GM23248 (cell line): ENCODE results near the gene ARL3. TPM values are rescaled to one million over a fixed set of nuclear protein-coding genes. Genes with fewer than 3 reads are reported as not detected.

ENCODE experiments used
- DNase-seq: peaks from one replicate; pipeline ENCODE4 v3.0.0-alpha.2; 2015
- H2AFZ ChIP-seq: fragments of 200-600 bp; sonication (generic); 2 replicates; pipeline ENCODE4 v1.6.1; 2016; ENCODE audit warnings: antibody characterized with exemption
- H3F3A ChIP-seq: fragments of 200-600 bp; sonication (generic); 2 replicates; pipeline ENCODE4 v1.6.1; 2016; ENCODE audit warnings: mild to moderate bottlenecking, antibody characterized with exemption, mixed run types; ENCODE audit not compliant: insufficient read depth
- H3K27ac ChIP-seq: fragments of 200-600 bp; sonication (generic); 2 replicates; pipeline ENCODE4 v1.5.1; 2016; ENCODE audit warnings: mild to moderate bottlenecking
- H3K27me3 ChIP-seq: fragments of 200-600 bp; sonication (generic); replicated peaks from 2 replicates; pipeline ENCODE4 v1.6.1; 2016; ENCODE audit warnings: mild to moderate bottlenecking; ENCODE audit not compliant: insufficient read depth
- H3K36me3 ChIP-seq: fragments of 200-600 bp; sonication (generic); 2 replicates; pipeline ENCODE4 v1.6.1; 2016; ENCODE audit warnings: low read depth, mild to moderate bottlenecking
- H3K4me1 ChIP-seq: fragments of 200-600 bp; sonication (generic); 2 replicates; pipeline ENCODE4 v1.6.1; 2016; ENCODE audit warnings: mild to moderate bottlenecking; ENCODE audit not compliant: insufficient read depth
- H3K4me2 ChIP-seq: fragments of 200-600 bp; sonication (generic); one replicate; pipeline ENCODE4 v1.6.1; 2016; ENCODE audit warnings: mild to moderate bottlenecking; ENCODE audit not compliant: unreplicated experiment
- H3K4me3 ChIP-seq: fragments of 200-600 bp; sonication (generic); 2 replicates; pipeline ENCODE4 v1.5.1; 2016; ENCODE audit warnings: mild to moderate bottlenecking
- H3K79me2 ChIP-seq: fragments of 200-600 bp; sonication (generic); 2 replicates; pipeline ENCODE4 v1.6.1; 2016; ENCODE audit warnings: mild to moderate bottlenecking; ENCODE audit not compliant: insufficient read depth
- H3K9ac ChIP-seq: fragments of 200-600 bp; sonication (generic); 2 replicates; pipeline ENCODE4 v1.6.1; 2016; ENCODE audit warnings: mild to moderate bottlenecking
- H3K9me2 ChIP-seq: fragments of 200-600 bp; sonication (generic); 2 replicates; pipeline ENCODE4 v1.6.1; 2016; ENCODE audit warnings: mixed run types, mild to moderate bottlenecking, moderate library complexity; ENCODE audit not compliant: insufficient read depth
- H3K9me3 ChIP-seq: fragments of 200-600 bp; sonication (generic); one replicate; pipeline ENCODE4 v1.6.1; 2017; ENCODE audit warnings: low read depth
- H4K20me1 ChIP-seq: fragments of 200-600 bp; sonication (generic); 2 replicates; pipeline ENCODE4 v1.6.0; 2016; ENCODE audit not compliant: insufficient read depth
- EZH2 ChIP-seq: fragments of 200-600 bp; sonication (generic); IDR thresholded peaks from 2 replicates; pipeline ENCODE4 v1.6.1; 2018; ENCODE audit warnings: antibody characterized with exemption, mild to moderate bottlenecking; ENCODE audit not compliant: insufficient read depth, poor library complexity, severe bottlenecking
- EZH2phosphoT487 ChIP-seq: fragments of 200-600 bp; sonication (generic); IDR thresholded peaks from 2 replicates; pipeline ENCODE4 v1.6.1; 2018; ENCODE audit warnings: antibody characterized with exemption, moderate library complexity, mild to moderate bottlenecking, low read depth; ENCODE audit not compliant: insufficient read depth
- WGBS, 2 experiments: methylation state at CpG; one replicate each; pipeline ENCODE4 v1.1.6; 2015 to 2017; ENCODE audit warnings: low lambda C conversion rate in 2 of 2, low coverage in 1 of 2; ENCODE audit errors: missing lambda C conversion rate in 2 of 2; 5-methylcytosine and 5-hydroxymethylcytosine counted together
- in situ Hi-C: fragments of 300-500 bp; cut with MboI; formaldehyde crosslinking; loops from 2 replicates; pipeline ENCODE4 v1.15.0; 2020
- polyA plus RNA-seq: library from polyadenylated mRNA; unstranded; fragments of >200 nt; fragmentation: Nextera tagmentation; extraction: Ambion mirVana; gene quantifications from 2 replicates; pipeline ENCODE4 v1.2.1, GENCODE V29; 2016
- total RNA-seq: library from RNA; depleted of rRNA; stranded (reverse); fragments of >200 nt; shearing (Covaris generic); gene quantifications from 2 replicates; pipeline ENCODE4 v1.2.3, GENCODE V29; 2014

The ARL3 gene
- total and polyA plus RNA-seq, 2 experiments from 2014 or later: 3.8 to 24.1 TPM

DNA sequence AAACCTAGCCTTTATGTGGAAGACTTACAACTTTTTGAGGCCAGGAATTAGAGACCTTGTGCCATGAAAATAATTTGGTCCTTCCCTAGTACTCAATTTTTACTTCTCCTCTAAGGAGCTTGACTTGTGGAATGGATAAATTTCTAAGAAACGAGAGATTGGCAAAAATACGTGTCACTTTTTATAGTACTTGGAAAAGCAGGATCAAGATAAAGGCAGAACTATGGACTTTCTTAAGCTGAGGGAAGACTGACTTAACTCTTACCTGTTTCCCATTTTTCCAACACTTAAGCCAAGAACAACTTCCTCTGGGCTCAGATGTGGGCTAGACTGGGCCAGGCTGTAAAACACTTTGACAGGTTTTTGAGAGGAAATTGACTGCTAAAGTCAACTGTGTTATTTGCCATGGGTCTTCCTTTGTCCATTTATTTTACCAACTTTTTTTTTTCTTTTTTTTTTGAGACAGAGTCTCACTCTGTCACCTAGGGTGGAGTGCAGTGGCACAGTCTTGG lies 27.6 kb upstream of the ARL3 start:
- Histone ChIP-seq H3K9me3 (no peaks in the 10 kb centered on the region), H3K4me1 (peaks cover 18% of the 10 kb centered on the region; the same call in 1 of the 2 replicates), H3K4me3 (no peak overlapping the region), H2AFZ (no peak overlapping the region), H3K27me3 (no peaks in the 10 kb centered on the region), H3K27ac (no peak overlapping the region), H3F3A (no peaks in the 10 kb centered on the region), H3K9me2 (no peaks in the 10 kb centered on the region), H3K79me2 (peaks cover 31% of the 10 kb centered on the region), H3K36me3 (no peaks in the 10 kb centered on the region), H4K20me1 (no peaks in the 10 kb centered on the region), H3K9ac (no peak overlapping the region), H3K4me2 (no peak overlapping the region)
- in situ Hi-C loops: loop anchor here (25.0 kb wide), 1 partner anchor 321 kb away; no protein-coding TSS in a partner anchor
- no peak for TF ChIP-seq EZH2
- TF ChIP-seq EZH2phosphoT487: no peak
- 98 to 100% methylated on average over 2 of the region's 2 CpGs for WGBS, 2 experiments
- no peak for DNase-seq

DNA sequence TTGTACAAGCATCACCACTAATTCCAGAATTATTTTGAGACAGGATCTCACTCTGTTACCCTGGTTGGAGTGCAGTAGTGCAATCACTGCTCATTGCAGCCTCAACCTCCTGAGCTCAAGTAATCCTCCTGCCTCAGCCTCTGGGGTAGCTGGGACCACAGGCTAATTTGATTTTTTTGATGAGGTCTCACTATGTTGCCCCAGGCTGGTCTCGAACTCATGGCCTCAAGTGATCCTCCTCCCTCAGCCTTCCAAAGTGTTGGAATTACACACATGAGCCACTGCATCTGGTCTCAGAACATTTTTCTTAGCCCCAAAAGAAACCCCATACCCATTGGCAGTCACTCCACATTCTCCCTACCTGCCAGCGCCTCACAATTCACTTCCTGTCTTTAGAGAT lies 26.0 kb upstream of the ARL3 start:
- no peak overlapping the region for H3K9ac ChIP-seq
- H3K4me2 ChIP-seq: no peak overlapping the region
- no peaks in the 10 kb centered on the region for H3K9me2 ChIP-seq
- no peaks in the 10 kb centered on the region for H4K20me1 ChIP-seq
- no peak for DNase-seq
- H3K4me3 ChIP-seq: no peak overlapping the region
- H2AFZ ChIP-seq: no peak overlapping the region
- no peaks in the 10 kb centered on the region for H3K27me3 ChIP-seq
- peaks cover 8% of the 10 kb centered on the region; the same call in 1 of the 2 replicates for H3K4me1 ChIP-seq
- peaks cover 15% of the 10 kb centered on the region for H3K79me2 ChIP-seq
- H3K27ac ChIP-seq: no peak overlapping the region
- WGBS, 2 experiments: 78 to 92% methylated on average over 2 of the region's 2 CpGs
- TF ChIP-seq EZH2phosphoT487: no peak
- TF ChIP-seq EZH2: no peak
- no peaks in the 10 kb centered on the region for H3F3A ChIP-seq
- in situ Hi-C loops: loop anchor here (25.0 kb wide), 1 partner anchor 322 kb away; no protein-coding TSS in a partner anchor
- H3K9me3 ChIP-seq: no peaks in the 10 kb centered on the region
- H3K36me3 ChIP-seq: no peaks in the 10 kb centered on the region

DNA sequence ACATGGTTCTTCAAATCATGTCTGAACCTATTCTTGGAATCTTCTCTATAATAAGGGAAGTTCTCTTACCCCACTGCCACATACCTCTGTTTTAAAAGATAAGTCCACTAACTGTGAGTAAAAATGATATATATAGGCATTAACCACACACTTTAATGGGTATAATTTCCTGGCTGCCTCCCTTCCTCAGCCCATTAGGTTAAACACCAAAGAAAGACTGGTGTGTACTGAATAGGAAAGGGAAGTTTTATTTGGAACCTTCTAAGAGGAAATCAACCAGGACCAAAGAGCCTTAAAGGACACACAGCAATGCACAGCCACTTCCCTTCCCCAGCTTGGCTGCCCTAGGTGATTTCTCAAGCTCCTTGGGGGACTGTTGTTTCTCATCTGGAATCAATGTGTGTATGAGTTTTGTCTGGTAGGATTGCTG lies 24.5 kb upstream of the ARL3 start:
- TF ChIP-seq EZH2phosphoT487 (no peak), EZH2 (no peak)
- no peaks in the 10 kb centered on the region for H3F3A ChIP-seq
- no peaks in the 10 kb centered on the region for H3K36me3 ChIP-seq
- 0 out of 2 replicates have a peak, but pooled peaks cover 3% of the 10 kb centered on the region for H3K4me1 ChIP-seq
- no peaks in the 10 kb centered on the region for H3K9me2 ChIP-seq
- no peak for DNase-seq
- H3K4me3 ChIP-seq: no peak overlapping the region
- in situ Hi-C loops: loop anchor here (25.0 kb wide), 1 partner anchor 324 kb away; no protein-coding TSS in a partner anchor
- H3K27me3 ChIP-seq: no peaks in the 10 kb centered on the region
- H3K9ac ChIP-seq: no peak overlapping the region
- H3K79me2 ChIP-seq: no peaks in the 10 kb centered on the region; the same call in 1 of the 2 replicates
- no peaks in the 10 kb centered on the region for H4K20me1 ChIP-seq
- no peak overlapping the region for H3K27ac ChIP-seq
- H3K4me2 ChIP-seq: no peak overlapping the region
- H3K9me3 ChIP-seq: no peaks in the 10 kb centered on the region
- no peak overlapping the region for H2AFZ ChIP-seq

DNA sequence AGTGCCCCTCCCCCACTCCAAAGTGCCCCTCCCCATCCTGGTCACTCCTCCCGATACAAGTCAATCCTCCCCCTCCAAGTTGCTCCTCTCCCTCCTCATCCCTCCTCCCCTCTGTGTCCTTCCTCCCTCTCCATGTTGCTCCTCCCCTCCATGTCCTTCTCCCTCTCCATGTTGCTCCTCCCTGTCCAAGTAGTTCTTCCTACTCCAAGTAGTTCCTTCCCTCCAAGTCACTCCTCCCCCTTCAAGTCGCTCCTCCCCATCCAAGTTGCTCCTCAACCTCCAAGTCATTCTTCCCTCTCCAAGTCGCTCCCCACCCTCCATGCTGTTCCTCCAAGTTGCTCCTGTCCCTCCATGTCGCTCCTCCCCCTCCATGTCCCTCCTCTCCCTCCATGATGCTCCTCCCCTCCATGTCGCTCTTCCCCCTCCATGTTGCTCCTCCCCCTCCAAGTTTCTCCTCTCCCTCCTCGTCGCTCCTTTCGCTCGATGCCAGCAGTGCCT lies 20.9 kb upstream of the ARL3 start:
- H3K9me3 ChIP-seq: no peaks in the 10 kb centered on the region
- H3K9me2 ChIP-seq: no peaks in the 10 kb centered on the region
- no peaks in the 10 kb centered on the region for H3K79me2 ChIP-seq
- 57 to 74% methylated on average over 7 to 9 of the region's 9 CpGs for WGBS, 2 experiments
- H3K4me1 ChIP-seq: no peaks in the 10 kb centered on the region
- no peaks in the 10 kb centered on the region for H3F3A ChIP-seq
- no peaks in the 10 kb centered on the region for H4K20me1 ChIP-seq
- H3K4me3 ChIP-seq: no peak overlapping the region
- no peak overlapping the region for H3K9ac ChIP-seq
- H3K36me3 ChIP-seq: no peaks in the 10 kb centered on the region
- no peak for TF ChIP-seq EZH2phosphoT487
- no peak for TF ChIP-seq EZH2
- no peak overlapping the region for H2AFZ ChIP-seq
- DNase-seq: peak; percentile 26
- no peak overlapping the region for H3K4me2 ChIP-seq
- H3K27me3 ChIP-seq: no peaks in the 10 kb centered on the region
- H3K27ac ChIP-seq: no peak overlapping the region
- in situ Hi-C loops: loop anchor here (25.0 kb wide), 1 partner anchor 327 kb away; no protein-coding TSS in a partner anchor
